HepG2 (cell line): Measurements from ENCODE around the gene ZNF71. TPM values are rescaled to one million over a fixed set of nuclear protein-coding genes. Genes with fewer than 3 reads are reported as not detected.

Experiments used
- FUBP1 ChIP-seq: sonication (generic); formaldehyde crosslinking; IDR thresholded peaks from 2 replicates; pipeline ENCODE4 v1.5.1; 2020; ENCODE audit warnings: missing genetic modification reagents, mild to moderate bottlenecking, borderline replicate concordance
- KDM6A ChIP-seq: IDR thresholded peaks from 2 replicates; pipeline ENCODE4 v1.6.1; 2016; ENCODE audit warnings: low read depth
- KLF12 ChIP-seq: sonication (generic); formaldehyde crosslinking; IDR thresholded peaks from 2 replicates; pipeline ENCODE4 v1.4.0; 2020; ENCODE audit warnings: missing genetic modification reagents, borderline replicate concordance
- KLF15 ChIP-seq: sonication (generic); formaldehyde crosslinking; IDR thresholded peaks from 2 replicates; pipeline ENCODE4 v1.8.1; 2023; ENCODE audit warnings: borderline replicate concordance, mild to moderate bottlenecking, inconsistent platforms, missing genetic modification reagents, mixed read lengths
- NFIB ChIP-seq: sonication (generic); formaldehyde crosslinking; IDR thresholded peaks from 2 replicates; pipeline ENCODE4 v1.9.0; 2021; ENCODE audit warnings: missing genetic modification reagents, mild to moderate bottlenecking, borderline replicate concordance
- NFYB ChIP-seq: sonication (generic); formaldehyde crosslinking; IDR thresholded peaks from 2 replicates; pipeline ENCODE4 v1.4.0; 2020; ENCODE audit warnings: missing genetic modification reagents
- PAWR ChIP-seq: sonication (generic); formaldehyde crosslinking; IDR thresholded peaks from 2 replicates; pipeline ENCODE4 v1.4.0; 2020; ENCODE audit warnings: missing genetic modification reagents, mild to moderate bottlenecking, borderline replicate concordance
- PHB2 ChIP-seq: fragments of 450-650 bp; IDR thresholded peaks from 2 replicates; pipeline ENCODE4 v1.6.1; 2018; ENCODE audit not compliant: partially characterized antibody
- PLSCR1 ChIP-seq: sonication (generic); formaldehyde crosslinking; IDR thresholded peaks from 2 replicates; pipeline ENCODE4 v1.5.0; 2020; ENCODE audit warnings: missing genetic modification reagents, mild to moderate bottlenecking, borderline replicate concordance
- RBM22 ChIP-seq: fragments of 200-400 bp; formaldehyde crosslinking; optimal IDR thresholded peaks from 2 replicates; pipeline ENCODE3; 2017; ENCODE audit warnings: mild to moderate bottlenecking, low read length, moderate library complexity
- RFX3 ChIP-seq: IDR thresholded peaks from 2 replicates; pipeline ENCODE4 v1.6.1; 2016; ENCODE audit warnings: missing biosample characterization, missing genetic modification reagents
- SP4 ChIP-seq: sonication (generic); formaldehyde crosslinking; IDR thresholded peaks from 2 replicates; pipeline ENCODE4 v1.8.1; 2023; ENCODE audit warnings: mild to moderate bottlenecking, missing genetic modification reagents
- ZBTB7B ChIP-seq: sonication (generic); formaldehyde crosslinking; IDR thresholded peaks from 2 replicates; pipeline ENCODE4 v1.4.0; 2020; ENCODE audit warnings: missing genetic modification reagents
- ZNF10 ChIP-seq: sonication (generic); formaldehyde crosslinking; IDR thresholded peaks from 2 replicates; pipeline ENCODE4 v1.4.0; 2020; ENCODE audit warnings: mild to moderate bottlenecking, low read depth, missing genetic modification reagents, borderline replicate concordance
- ZNF225 ChIP-seq: sonication (generic); formaldehyde crosslinking; IDR thresholded peaks from 2 replicates; pipeline ENCODE4 v1.4.0; 2020; ENCODE audit warnings: mild to moderate bottlenecking, missing genetic modification reagents
- ZNF709 ChIP-seq: sonication (generic); formaldehyde crosslinking; IDR thresholded peaks from 2 replicates; pipeline ENCODE4 v1.5.0; 2020; ENCODE audit warnings: mild to moderate bottlenecking, missing genetic modification reagents
- ZNF839 ChIP-seq: sonication (generic); formaldehyde crosslinking; IDR thresholded peaks from 2 replicates; pipeline ENCODE4 v1.4.0; 2020; ENCODE audit warnings: missing genetic modification reagents, mild to moderate bottlenecking, borderline replicate concordance
- ZSCAN25 ChIP-seq: sonication (generic); formaldehyde crosslinking; IDR thresholded peaks from 2 replicates; pipeline ENCODE4 v1.8.0; 2022; ENCODE audit warnings: mild to moderate bottlenecking, missing genetic modification reagents
- ZSCAN9 ChIP-seq: IDR thresholded peaks from 2 replicates; pipeline ENCODE4 v1.6.1; 2016; ENCODE audit warnings: borderline replicate concordance
- polyA plus RNA-seq, 8 experiments: library from polyadenylated mRNA; depleted of rRNA in 3 of 8; stranded (reverse) in 7 of 8; unstranded in 1 of 8; fragments of >200 nt; fragmentation: Illumina TruSeq in 4 of 8; extraction: Trizol in 4 of 8; gene quantifications; 2 replicates each; pipeline versions ENCODE4 v1.2.1 to v1.2.3, GENCODE V29; 2011 to 2016; ENCODE audit warnings: low read depth in 4 of 8, missing spikeins in 1 of 8, mixed read lengths in 1 of 8; ENCODE audit not compliant: insufficient read depth in 1 of 8
- total RNA-seq, 5 experiments: library from RNA; depleted of rRNA; stranded (reverse); fragments of >200 nt; fragmentation: Illumina TruSeq; extraction: Trizol; gene quantifications; 2 replicates each; pipeline ENCODE4 v1.2.3, GENCODE V29; 2016; ENCODE audit warnings: low read depth in 1 of 5
- TF ChIP-seq, protein P1 (sequence below): sonication (generic); formaldehyde crosslinking; IDR thresholded peaks from 2 replicates; pipeline ENCODE4 v1.9.0; 2022; ENCODE audit warnings: low read depth, missing genetic modification reagents
- TF ChIP-seq, protein P2 (sequence below): sonication (generic); formaldehyde crosslinking; IDR thresholded peaks from 2 replicates; pipeline ENCODE4 v1.4.0; 2020; ENCODE audit warnings: missing genetic modification reagents
- TF ChIP-seq, protein P3 (sequence below): sonication (generic); formaldehyde crosslinking; IDR thresholded peaks from 2 replicates; pipeline ENCODE4 v1.4.0; 2020; ENCODE audit warnings: missing genetic modification reagents, mild to moderate bottlenecking, borderline replicate concordance

ZNF71 gene
- total and polyA plus RNA-seq, 2 of the 13 experiments (the other 11 are each of a cell fraction or from before 2014, with no cell fraction given): 2.2 to 4.4 TPM

GRCh38 chr19:56594783-56595547, at the start of gene ZNF71 (continued):
- TF ChIP-seq KLF15 (CRISPR knock-in tag) (no peak), NFYB (no peak), PAWR (CRISPR knock-in tag) (no peak), RBM22 (no peak), FUBP1 (CRISPR knock-in tag) (no peak), ZSCAN25 (CRISPR knock-in tag) (peak; percentile 74; the same call in 1 of the 2 replicates), RFX3 (CRISPR knock-in tag) (no peak), ZNF225 (CRISPR knock-in tag) (0 out of 2 replicates have a peak, but pooled peaks have one; percentile 54), ZNF839 (CRISPR knock-in tag) (no peak), PHB2 (no peak), ZNF10 (CRISPR knock-in tag) (no peak), KLF12 (peak; percentile 42), ZSCAN9 (no peak), NFIB (CRISPR knock-in tag) (no peak), ZNF709 (no peak), KDM6A (CRISPR knock-in tag) (no peak), SP4 (CRISPR knock-in tag) (0 out of 2 replicates have a peak, but pooled peaks have one; percentile 39), PLSCR1 (CRISPR knock-in tag) (no peak), ZBTB7B (CRISPR knock-in tag) (peak; percentile 79)
- TF ChIP-seq, protein P1, sequence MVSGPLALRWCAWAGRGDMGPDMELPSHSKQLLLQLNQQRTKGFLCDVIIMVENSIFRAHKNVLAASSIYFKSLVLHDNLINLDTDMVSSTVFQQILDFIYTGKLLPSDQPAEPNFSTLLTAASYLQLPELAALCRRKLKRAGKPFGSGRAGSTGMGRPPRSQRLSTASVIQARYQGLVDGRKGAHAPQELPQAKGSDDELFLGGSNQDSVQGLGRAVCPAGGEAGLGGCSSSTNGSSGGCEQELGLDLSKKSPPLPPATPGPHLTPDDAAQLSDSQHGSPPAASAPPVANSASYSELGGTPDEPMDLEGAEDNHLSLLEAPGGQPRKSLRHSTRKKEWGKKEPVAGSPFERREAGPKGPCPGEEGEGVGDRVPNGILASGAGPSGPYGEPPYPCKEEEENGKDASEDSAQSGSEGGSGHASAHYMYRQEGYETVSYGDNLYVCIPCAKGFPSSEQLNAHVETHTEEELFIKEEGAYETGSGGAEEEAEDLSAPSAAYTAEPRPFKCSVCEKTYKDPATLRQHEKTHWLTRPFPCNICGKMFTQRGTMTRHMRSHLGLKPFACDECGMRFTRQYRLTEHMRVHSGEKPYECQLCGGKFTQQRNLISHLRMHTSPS: no peak
- TF ChIP-seq, protein P2, sequence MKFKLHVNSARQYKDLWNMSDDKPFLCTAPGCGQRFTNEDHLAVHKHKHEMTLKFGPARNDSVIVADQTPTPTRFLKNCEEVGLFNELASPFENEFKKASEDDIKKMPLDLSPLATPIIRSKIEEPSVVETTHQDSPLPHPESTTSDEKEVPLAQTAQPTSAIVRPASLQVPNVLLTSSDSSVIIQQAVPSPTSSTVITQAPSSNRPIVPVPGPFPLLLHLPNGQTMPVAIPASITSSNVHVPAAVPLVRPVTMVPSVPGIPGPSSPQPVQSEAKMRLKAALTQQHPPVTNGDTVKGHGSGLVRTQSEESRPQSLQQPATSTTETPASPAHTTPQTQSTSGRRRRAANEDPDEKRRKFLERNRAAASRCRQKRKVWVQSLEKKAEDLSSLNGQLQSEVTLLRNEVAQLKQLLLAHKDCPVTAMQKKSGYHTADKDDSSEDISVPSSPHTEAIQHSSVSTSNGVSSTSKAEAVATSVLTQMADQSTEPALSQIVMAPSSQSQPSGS: 0 out of 2 replicates have a peak, but pooled peaks have one; percentile 21
- TF ChIP-seq, protein P3, sequence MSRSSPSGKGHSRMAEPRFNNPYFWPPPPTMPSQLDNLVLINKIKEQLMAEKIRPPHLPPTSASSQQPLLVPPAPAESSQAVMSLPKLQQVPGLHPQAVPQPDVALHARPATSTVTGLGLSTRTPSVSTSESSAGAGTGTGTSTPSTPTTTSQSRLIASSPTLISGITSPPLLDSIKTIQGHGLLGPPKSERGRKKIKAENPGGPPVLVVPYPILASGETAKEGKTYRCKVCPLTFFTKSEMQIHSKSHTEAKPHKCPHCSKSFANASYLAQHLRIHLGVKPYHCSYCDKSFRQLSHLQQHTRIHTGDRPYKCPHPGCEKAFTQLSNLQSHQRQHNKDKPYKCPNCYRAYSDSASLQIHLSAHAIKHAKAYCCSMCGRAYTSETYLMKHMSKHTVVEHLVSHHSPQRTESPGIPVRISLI: peak; percentile 81; the same call in 1 of the 2 replicates
